NCI-H1105 treated with DMSO at 0.1 percent for 48 hours (cell line): Measurements from ENCODE around the gene CENPL.
"Not testable (repeated sequence)": the region's sequence is repeated elsewhere in the genome, so short reads cannot be mapped to it uniquely, and the experiment has no call there.

Experiments used
- DNase-seq: peaks from one replicate; lab custom pipeline; 2025; lab: John Stamatoyannopoulos, UW

The CENPL gene

DNA sequence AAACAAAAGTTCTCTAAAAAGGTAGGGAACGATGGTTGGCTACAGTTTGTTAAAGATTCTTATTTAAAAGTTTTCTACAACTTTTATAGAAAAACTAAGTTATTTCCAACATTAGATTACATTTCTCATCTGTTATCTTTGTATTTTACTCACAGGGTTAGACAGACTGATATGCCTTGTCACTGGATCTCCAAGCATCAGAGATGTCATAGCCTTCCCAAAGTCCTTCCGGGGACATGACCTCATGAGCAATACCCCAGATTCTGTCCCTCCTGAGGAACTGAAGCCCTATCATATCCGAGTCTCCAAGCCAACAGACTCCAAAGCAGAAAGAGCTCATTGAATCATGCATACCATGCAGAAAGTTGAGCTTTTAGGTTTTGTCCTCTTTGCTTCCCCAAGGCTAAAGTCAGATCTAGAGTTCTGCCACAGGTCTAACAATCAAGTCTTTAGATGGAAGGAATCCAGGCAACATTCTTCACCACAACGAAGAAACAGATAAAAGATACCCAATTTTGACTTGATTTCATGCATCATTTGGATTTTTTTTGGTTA, 32.8 kb upstream of the CENPL start:
- DNase-seq: no peak

DNA sequence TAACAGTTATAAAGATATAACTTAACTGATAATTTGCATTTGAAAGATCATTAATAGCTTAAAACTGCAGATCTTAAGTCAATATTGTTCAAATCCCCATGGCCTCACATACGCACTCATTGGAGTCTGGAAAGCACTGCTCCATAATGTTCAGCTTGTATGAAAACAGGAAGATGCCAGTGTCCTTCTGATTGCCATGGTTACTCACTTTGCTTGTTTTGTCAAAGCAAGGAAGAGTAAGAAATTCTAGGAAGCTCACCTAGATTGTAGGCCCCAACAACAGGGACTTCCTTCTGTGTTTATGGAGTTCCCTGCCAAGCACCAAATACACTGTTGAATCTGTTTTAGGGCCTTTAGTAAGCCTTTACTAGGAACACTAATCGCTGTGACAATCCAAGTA, 32.2 kb upstream of the CENPL start:
- no peak for DNase-seq

DNA sequence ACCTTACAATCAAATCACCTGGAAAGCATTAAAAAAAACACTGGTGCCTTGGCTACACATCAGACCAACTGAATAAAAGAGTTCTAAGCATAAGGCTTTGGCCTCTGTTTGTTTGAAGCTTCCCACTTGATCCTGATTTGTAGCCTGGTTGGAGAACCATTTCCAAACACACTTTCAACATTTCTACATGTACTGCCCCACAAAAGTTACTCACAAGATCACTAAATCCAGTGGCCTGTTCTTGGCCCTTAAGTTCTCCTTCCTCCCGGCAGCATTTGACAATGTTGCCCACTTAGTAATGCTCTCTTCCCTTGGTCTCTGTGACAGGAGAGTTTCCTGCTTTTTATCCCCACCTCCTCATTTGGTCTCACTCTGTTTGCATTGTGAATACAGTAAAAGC, 31.3 kb upstream of the CENPL start:
- no peak for DNase-seq

DNA sequence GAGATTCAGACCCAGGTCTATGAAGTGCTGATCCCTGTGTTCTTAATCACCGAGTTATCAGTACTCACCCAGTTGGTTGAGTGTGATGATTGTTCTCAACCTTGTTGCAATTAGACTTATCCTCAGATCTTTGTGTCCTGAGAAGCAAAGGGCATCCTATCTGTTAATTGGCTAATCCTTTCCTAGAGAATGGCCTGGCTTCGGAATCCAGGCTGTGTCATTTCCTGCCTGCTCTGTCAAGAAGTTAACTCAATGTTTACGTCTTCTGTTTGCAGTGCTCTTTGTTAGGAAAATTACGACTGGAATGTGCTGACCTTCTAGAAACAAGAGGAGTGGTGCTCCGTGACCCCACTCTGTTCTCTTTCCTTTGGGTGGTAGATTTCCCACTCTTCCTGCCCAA, 28.4 kb upstream of the CENPL start:
- no peak for DNase-seq

DNA sequence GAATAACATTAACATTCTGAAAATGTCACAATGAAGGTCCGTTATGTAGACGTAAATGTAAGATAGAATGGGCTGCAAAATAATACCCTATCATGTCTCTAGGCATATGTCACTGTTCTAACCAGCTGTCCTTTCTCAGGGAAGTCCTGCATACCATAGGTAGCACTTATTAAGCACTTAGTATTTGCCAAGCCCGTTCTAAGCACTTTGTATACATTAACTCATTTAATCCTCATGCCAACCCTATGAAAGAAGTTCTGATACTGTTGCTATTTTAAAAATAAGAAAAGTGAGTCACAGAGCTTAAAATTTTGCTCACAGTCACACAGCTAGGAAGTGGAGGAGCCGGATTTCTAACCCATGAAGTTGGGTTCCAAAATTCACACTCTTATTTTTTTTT, 27.4 kb upstream of the CENPL start:
- no peak for DNase-seq

DNA sequence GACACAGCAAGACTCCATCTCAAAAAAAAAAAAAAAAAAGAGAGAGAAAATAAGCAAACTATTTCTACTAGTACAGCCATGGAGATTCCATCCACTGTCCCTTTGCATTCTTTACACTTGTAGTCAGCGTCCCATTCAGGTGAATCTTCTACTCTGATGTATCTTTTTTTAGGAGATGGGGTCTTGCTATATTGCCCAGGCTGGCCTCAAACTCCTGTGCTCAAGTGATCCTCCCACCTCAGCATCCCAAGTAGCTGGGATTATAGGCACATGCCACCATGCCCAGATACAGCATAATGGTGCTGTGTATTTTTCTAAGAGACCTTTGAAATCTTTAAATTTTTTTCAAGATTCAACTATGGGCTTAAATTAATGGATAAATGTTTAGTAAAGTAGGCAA, 8.1 kb upstream of the CENPL start:
- DNase-seq: no peak

DNA sequence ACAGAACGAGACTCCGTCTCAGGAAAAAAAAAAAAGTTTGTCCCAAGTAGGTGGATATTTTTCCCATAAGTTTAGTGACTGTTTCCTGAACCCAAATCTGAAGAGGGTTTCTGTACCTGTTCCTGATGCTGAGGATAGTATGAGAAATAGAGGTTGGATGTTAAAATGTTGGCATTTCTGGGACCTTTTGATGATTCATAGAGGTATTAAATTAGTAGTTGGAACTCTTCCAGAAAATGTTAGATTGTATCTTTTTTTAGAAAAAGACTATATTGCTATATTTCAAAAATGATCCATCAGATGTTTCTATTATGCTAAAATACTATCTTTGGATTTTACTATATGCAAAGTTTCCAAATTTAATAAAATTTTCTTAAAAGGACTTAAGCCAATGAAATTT, 2.9 kb upstream of the CENPL start:
- no peak for DNase-seq

DNA sequence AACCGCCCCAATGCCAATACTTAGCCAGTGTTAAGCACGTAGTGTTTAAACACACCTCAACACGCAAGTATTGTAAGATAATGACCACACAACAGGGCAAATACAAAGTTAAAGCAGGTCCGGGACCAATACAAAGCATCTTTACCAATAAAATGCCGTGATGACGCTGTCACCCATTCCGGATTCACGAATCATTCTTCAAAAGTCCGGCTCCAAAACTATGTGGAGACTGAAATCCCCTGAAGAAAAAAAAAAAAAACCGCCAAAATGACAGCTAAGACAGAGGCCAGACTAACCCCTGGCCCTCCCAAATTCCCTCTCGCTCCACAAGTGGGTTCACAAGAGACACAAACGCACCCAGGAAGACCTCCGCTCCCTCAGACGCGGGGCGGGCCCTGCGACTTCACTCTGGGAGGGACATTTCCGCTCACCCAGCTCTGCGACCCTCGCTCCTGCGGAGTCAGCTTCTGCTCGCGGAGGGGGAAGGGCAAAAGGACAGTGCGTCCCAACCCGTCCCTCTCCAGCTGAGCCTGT, 835 bp downstream of the CENPL start:
- no peak for DNase-seq

DNA sequence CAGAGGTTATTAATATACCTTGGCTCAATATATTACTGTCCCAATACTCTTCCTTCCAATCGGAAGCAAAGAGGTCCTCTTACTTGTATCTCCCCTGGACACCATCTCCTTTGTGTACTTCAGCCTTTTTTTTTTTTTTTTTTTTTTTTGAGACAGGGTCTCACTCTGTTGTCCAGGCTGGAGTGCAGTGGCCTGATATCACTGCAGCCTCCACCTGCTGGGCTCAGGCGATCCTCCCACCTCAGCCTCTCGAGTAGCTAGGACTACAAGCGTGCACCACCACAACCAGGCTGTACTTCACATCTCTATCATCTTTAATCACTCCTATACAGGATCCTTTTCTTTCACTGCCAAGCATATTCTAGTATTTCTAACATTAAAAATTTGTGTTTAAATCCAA, 3.0 kb downstream of the CENPL start:
- DNase-seq: no peak

DNA sequence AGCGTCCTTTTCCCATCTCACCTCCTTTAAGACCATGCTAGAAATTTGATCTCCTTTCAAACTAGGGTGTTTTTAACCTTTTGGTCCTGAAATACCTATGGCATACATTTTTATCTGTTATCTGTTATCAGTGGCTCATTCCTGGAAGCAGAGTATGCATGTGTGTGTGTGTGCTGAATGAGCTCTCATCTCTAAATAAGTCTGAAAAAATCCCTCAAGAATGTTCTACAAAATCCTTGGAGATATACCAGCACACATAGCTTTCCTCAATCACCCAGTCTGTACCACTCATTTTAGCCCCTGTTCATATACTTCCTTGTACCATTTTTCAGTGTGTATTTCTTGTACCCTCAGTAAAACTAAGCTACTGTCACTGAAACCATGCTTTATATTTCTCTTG, 6.2 kb downstream of the CENPL start:
- no peak for DNase-seq

DNA sequence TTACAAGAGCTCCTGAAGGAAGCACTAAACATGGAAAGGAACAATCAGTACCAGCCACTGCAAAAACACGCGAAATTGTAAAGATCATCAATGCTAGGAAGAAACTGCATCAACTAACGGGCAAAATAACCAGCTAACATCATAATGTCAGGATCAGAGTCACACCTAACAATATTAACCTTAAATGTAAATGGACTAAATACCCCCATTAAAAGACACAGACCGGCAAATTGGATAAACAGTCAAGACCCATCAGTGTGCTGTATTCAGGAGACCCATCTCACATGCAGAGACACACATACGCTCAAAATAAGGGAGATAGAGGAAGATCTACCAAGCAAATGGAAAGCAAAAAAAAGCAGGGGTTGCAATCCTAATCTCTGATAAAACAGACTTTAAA, 11.0 kb downstream of the CENPL start:
- not testable (repeated sequence) for DNase-seq

DNA sequence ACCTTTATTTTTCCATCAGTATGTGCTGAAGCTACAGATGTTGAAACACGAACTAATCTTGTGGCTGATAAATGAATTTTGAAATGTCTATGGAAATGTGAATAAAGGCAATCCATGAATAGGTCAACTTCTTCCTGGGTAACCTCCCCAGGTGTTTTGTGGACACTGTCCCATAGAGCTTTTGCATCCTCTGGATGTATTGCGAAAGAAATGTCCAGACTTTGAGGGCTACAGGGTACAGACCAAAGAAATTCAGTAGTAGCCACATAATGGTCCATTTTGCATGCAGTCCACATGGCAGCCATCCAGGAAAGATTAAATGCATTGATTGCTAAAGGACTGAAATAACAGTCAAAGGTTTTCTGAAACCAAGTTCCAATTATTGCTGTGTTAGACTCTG, 21.7 kb downstream of the CENPL start:
- DNase-seq: no peak

DNA sequence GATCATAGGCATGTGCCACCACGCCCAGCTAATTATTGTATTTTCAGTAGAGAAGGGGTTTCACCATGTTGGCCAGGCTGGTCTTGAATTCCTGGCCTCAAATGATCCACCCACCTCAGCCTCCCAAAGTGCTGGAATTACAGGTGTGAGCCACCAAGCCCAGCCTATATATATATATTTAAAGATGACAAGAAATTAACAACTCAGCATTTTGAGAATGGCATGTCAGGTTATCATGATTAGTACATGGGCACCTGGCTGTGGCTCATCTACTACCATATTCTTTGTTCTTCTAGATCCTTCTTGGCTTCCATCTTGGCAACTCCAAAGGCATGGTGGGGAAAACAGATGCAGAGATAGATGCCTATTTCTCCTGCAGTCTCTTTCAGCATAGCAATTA, 24.7 kb downstream of the CENPL start:
- not testable (repeated sequence) for DNase-seq

DNA sequence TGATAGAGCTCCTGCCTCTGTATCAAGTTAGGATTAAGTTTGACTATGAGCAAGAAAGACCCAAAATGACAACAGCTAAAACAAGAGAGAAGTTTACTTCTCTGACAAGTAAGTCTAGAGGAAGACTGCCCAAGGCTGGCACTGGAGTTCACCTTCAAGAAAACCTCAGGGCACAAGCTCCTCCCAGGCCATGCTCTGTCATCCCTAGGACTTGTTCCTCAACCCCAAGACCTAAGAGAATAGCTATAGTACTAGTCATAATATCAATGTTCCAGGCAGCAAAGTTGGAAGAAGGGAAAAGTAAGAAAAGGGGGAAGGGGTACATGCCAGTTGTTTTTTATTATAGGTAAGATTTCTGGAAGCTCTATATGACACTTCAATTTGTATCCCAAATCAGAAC, 26.6 kb downstream of the CENPL start:
- no peak for DNase-seq

DNA sequence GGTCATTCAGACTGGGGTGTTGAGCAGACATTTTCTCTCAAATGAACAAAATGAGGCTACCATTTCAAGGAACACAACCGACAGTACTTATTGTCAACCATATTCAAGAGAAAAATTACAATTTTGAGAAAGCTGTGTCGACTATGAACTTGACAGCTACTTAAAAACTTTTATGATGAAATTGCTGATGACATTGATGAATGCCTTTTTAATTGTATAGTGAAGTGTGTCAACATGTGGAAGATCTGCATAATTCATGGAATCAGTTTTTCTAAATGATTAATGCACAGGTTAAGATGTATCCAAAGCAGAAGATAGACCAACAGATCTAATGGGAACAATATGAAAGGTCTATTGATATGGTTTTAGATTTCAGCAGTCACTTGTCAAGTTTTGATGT, 34.8 kb downstream of the CENPL start:
- no peak for DNase-seq

DNA sequence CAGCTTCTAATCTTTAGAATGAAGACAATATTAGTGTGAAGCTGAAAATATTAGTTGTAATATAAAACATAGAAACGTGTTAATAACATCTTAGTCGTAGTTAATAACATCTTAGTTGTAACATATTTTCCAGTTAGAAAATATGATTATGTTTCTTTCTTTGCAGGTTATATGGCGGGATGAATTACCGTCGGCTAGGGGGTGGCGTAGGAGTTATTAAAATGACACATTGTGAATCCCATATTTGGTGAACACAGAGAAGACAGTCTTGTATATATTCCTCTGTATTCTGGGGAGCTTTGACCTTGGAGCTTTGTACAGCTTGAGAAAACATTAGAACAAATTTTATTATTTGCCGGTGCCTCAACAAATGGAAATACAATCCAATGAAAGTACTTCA, 39.7 kb downstream of the CENPL start:
- DNase-seq: no peak

DNA sequence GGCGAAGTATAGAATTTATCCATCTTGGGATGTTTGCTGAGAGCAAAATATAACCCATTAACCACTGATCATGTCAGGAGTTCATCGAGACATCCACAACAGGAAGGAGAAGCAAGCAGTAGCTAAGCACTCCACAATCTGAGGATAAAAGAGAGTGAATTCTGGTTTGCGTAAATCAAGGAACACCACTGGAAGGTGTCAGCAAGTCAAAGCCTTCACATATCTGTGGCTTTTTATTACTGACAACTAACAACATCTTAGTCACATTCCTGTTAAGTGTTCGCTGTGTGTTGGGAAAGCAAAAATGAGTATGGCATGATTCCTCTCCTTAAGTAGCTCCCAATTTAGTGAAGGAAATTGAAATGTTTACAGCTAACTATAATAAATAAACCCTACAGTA, 44.7 kb downstream of the CENPL start:
- DNase-seq: no peak

DNA sequence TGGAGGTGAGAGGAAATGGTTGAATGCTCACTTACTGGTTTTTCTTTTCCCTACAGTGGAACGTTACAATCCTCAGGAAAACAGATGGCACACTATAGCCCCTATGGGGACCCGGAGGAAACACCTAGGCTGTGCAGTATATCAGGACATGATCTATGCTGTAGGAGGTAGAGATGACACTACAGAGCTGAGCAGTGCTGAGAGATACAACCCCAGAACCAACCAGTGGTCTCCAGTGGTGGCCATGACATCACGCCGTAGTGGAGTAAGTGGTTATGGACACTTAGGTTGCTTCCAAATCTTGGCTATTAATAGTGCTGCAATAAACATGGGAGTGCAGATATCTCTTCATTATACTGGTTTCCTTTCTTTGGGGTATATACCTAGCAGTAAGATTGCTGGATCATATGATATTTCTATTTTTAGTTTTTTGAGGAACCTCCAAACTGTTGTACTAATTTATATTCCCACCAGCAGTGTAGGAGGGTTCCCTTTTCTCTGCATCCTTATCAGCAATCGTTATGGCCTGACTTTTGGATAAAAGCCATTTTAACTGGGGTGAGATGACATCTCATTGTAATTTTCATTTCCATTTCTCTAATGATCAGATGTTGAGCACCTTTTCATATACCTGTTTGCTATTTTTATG, 49.0 kb downstream of the CENPL start:
- no peak for DNase-seq

DNA sequence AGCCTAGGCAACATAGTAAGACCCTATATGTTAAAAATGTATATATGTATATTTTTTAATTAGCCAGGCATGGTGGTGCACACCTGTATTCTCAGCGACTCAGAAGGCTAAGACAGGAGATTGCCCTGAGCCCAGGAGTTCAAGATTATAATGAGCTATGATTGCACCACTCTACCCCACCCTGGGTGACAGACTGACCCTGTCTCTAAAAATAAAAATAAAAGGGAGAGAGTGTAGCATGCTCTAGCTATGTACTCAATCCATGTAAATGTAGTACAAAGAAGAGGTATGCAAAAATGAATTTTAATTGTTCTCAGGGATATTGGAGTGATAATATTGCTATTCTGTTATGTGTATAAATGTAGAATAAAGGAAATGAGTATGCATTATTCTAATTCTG, 53.1 kb downstream of the CENPL start:
- no peak for DNase-seq

DNA sequence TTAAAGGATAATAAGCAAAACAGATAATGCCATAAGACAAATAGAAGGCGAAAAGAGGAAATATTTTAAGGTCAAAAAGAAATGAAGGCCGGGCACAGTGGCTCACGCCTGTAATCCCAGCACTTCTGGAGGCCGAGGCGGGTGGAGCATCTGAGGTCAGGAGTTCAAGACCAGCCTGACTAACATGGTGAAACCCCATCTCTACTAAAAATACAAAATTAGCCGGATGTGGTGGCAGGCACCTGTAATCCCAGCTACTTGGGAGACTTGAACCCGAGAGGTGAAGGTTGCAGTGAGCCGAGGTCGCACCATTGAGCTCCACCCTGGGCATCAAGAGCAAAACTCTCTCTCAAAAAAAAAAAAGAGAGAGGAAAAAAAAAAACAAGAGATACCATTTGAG, 54.4 kb downstream of the CENPL start:
- DNase-seq: not testable (repeated sequence)

DNA sequence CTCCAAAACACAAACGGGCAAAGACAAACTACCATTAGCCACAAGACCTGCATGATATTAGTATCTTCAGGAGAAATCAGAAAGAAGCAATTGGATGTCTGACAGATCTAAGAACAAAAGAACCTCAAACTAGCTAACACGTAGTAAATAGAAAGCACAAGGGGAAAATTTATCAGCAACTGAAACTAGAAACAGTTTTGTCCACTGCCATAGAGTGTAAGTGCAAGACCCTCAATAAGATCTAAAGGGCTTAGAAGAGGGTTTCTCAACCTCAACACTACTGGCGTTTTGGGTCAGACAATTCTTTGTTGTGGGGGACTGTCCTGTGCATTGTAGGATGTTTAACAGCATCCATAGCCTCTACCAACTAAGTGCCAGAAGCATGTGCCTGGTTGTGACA, 55.9 kb downstream of the CENPL start:
- no peak for DNase-seq

DNA sequence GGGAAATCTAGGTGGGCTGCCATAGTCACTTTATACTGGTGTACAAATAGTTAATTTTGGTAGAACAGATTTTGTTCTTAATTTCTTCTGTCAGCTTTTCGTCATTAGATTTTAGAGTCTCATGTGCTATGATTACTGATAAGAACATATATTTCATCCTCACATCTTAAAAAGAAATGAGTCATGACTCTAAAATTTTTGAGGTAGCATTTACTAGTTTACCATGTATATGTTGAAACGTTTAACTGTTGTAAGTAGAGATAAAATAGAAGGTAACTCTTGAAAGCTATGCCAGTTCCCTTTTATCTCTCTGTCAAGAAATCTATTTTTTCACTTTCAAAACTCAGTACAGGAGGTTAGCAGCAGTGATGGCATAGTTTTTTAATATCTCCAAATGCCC, 56.5 kb downstream of the CENPL start:
- no peak for DNase-seq

DNA sequence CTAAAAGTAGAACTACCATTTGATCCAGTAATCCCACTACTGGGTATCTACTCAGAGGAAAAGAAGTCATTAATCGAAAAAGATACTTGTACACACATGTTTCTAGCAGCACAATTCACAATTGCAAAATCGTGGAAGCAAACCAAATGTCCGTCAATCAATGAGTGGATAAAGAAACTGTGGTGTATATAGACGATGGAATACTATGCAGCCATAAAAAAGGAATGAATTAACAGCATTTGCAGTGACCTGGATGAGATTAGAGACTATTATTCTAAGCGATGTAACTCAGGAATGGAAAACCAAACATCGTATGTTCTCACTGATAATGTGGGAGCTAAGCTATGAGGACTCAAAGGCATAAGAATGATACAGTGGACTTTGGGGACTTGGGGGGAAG, 60.4 kb downstream of the CENPL start:
- DNase-seq: not testable (repeated sequence)

DNA sequence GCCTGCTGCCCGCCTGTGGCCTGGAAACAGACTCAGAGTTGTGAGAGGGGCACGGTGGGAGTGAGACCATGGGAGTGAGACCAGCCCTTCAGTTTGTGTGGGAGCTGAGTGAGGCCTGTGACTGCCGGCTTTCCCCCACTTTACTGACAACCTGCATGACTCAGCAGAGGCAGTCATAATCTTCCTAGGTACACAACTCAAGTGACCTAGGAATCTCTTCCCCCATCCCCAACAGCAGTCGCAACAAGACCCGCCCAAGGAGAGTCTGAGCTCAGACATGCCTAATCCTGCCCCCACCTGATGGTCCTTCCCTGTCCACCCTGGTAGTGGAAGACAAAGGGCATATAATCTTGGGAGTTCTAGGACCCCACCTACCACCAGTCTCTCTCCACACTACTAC, 65.7 kb downstream of the CENPL start:
- no peak for DNase-seq
